Colonic mucosa (tissue), 4 donors: ENCODE measurements around the gene SMARCD1. TPM values are rescaled to one million over a fixed set of nuclear protein-coding genes. Genes with fewer than 3 reads are reported as not detected.

Experiments
- DNase-seq: peaks from one replicate; pipeline ENCODE4 v3.0.0-alpha.2; 2020
- H3K27ac ChIP-seq: fragments of 200-600 bp; one replicate; pipeline ENCODE4 v1.8.0; 2021
- H3K27me3 ChIP-seq: fragments of 200-600 bp; one replicate; pipeline ENCODE4 v1.8.0; 2021
- H3K36me3 ChIP-seq: fragments of 200-600 bp; one replicate; pipeline ENCODE4 v1.8.0; 2021
- H3K4me1 ChIP-seq: fragments of 200-600 bp; one replicate; pipeline ENCODE4 v1.8.0; 2021; ENCODE audit warnings: mild to moderate bottlenecking
- H3K4me3 ChIP-seq: fragments of 200-600 bp; one replicate; pipeline ENCODE4 v1.8.0; 2021
- H3K9ac ChIP-seq, 2 donors: one replicate each; pipeline ENCODE4 v1.7.0; 2013; ENCODE audit warnings: control low read depth in 2 of 2, low read depth in 2 of 2, low read length in 2 of 2
- H3K9me3 ChIP-seq: fragments of 200-600 bp; one replicate; pipeline ENCODE4 v1.8.0; 2021
- intact Hi-C: fragments of 100-400 bp; cut with DNase I; formaldehyde crosslinking; loops from one replicate; pipeline ENCODE4 v1.14.1; 2022
- total RNA-seq, 2 donors: library from RNA; stranded (reverse); fragmentation: NEBNext Ultra II Directional in 1 of 2; extraction: Animal tissue kit (Norgen Biotek cat#: 25700) in 1 of 2; gene quantifications; one replicate each; pipeline ENCODE4 v1.2.1, GENCODE V29; 2021
- TF ChIP-seq, protein P1 (sequence below): fragments of 200-600 bp; IDR thresholded peaks from one replicate; pipeline ENCODE4 v1.8.0; 2022; ENCODE audit warnings: antibody characterized with exemption, mild to moderate bottlenecking
- donor health status: healthy.
- donor health status: DM: no; HTN: no; CAD: no.
- donor health status: DM: no; HTN: no; CAD: no.

The SMARCD1 gene
- total RNA-seq, 2 donors from 2014 or later = 30.6 to 43.9 TPM

DNA sequence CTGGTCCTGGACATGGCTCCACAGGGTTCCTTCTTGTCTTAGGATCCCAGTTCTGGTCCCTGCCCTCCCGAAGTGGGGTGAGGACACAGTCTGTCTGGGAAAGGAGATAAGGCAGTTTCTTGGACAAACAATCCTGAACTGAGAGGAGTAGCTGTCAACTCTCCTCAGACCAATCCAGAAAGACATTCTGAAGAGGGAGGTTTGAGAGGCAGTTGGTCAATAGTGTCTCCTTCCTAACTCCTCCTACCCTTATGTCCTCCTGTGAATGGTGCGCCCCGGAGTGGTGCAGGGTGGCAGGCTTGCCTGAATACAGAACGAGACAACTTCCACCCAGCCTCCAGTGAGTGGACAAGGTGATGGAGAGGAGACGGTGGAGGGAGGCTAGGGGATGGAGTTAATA, 43.2 kb upstream of the SMARCD1 start:
- TF ChIP-seq, protein P1, sequence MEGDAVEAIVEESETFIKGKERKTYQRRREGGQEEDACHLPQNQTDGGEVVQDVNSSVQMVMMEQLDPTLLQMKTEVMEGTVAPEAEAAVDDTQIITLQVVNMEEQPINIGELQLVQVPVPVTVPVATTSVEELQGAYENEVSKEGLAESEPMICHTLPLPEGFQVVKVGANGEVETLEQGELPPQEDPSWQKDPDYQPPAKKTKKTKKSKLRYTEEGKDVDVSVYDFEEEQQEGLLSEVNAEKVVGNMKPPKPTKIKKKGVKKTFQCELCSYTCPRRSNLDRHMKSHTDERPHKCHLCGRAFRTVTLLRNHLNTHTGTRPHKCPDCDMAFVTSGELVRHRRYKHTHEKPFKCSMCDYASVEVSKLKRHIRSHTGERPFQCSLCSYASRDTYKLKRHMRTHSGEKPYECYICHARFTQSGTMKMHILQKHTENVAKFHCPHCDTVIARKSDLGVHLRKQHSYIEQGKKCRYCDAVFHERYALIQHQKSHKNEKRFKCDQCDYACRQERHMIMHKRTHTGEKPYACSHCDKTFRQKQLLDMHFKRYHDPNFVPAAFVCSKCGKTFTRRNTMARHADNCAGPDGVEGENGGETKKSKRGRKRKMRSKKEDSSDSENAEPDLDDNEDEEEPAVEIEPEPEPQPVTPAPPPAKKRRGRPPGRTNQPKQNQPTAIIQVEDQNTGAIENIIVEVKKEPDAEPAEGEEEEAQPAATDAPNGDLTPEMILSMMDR = no peak

GRCh38 chr12:50042693-50043092, 42.4 kb upstream of the SMARCD1 start:
- intact Hi-C loops = no loop called here
- Histone ChIP-seq H3K27me3 (no peaks in the 10 kb centered on the region), H3K27ac (no peak overlapping the region), H3K36me3 (no peaks in the 10 kb centered on the region), H3K4me3 (no peak overlapping the region), H3K4me1 (no peaks in the 10 kb centered on the region), H3K9ac (no peak overlapping the region), H3K9me3 (no peaks in the 10 kb centered on the region)
- TF ChIP-seq, protein P1 = no peak
- no peak for DNase-seq

More for the DNA sequence above, 43.2 kb upstream of the SMARCD1 start:
- no peak overlapping the region for H3K9ac ChIP-seq
- DNase-seq = no peak
- no peaks in the 10 kb centered on the region for H3K27me3 ChIP-seq
- no peaks in the 10 kb centered on the region for H3K9me3 ChIP-seq
- H3K4me3 ChIP-seq = no peak overlapping the region
- no peak overlapping the region for H3K27ac ChIP-seq
- no peaks in the 10 kb centered on the region for H3K4me1 ChIP-seq
- intact Hi-C loops = no loop called here
- no peaks in the 10 kb centered on the region for H3K36me3 ChIP-seq

- Histone ChIP-seq H3K9ac (no peak overlapping the region), H3K27ac (no peak overlapping the region), H3K4me1 (no peaks in the 10 kb centered on the region), H3K36me3 (no peaks in the 10 kb centered on the region), H3K27me3 (no peaks in the 10 kb centered on the region), H3K9me3 (no peaks in the 10 kb centered on the region), H3K4me3 (no peak overlapping the region)
- intact Hi-C loops = no loop called here
- DNase-seq = no peak
- TF ChIP-seq, protein P1 = no peak
Measured at GRCh38 chr12:50043308-50043707, 41.8 kb upstream of the SMARCD1 start.

GRCh38 chr12:50043854-50044253, 41.3 kb upstream of the SMARCD1 start:
- Histone ChIP-seq H3K4me3 (no peak overlapping the region), H3K4me1 (no peaks in the 10 kb centered on the region), H3K36me3 (no peaks in the 10 kb centered on the region), H3K27me3 (no peaks in the 10 kb centered on the region), H3K27ac (no peak overlapping the region), H3K9ac (no peak overlapping the region), H3K9me3 (no peaks in the 10 kb centered on the region)
- no peak for DNase-seq
- intact Hi-C loops = no loop called here
- TF ChIP-seq, protein P1 = no peak

- no peak for DNase-seq
- no peaks in the 10 kb centered on the region for H3K27me3 ChIP-seq
- intact Hi-C loops = no loop called here
- H3K9ac ChIP-seq = no peak overlapping the region
- no peak overlapping the region for H3K4me3 ChIP-seq
- TF ChIP-seq, protein P1 = no peak
- no peak overlapping the region for H3K27ac ChIP-seq
- H3K4me1 ChIP-seq = no peaks in the 10 kb centered on the region
- H3K36me3 ChIP-seq = no peaks in the 10 kb centered on the region
- H3K9me3 ChIP-seq = no peaks in the 10 kb centered on the region
Measured at GRCh38 chr12:50047693-50048250, 37.4 kb upstream of the SMARCD1 start.
